NK-92 (cell line): ENCODE results near the gene EIF2S3B.
A peak's percentile ranks its signal among the peaks of the same experiment; 100 is the strongest.
"Not testable (repeated sequence)": the region's sequence is repeated elsewhere in the genome, so short reads cannot be mapped to it uniquely, and the experiment has no call there.

Experiments used
- DNase-seq: peaks from one replicate; lab custom pipeline; 2025; ENCODE audit not compliant: unreplicated experiment; lab: John Stamatoyannopoulos, UW

EIF2S3B gene

DNA sequence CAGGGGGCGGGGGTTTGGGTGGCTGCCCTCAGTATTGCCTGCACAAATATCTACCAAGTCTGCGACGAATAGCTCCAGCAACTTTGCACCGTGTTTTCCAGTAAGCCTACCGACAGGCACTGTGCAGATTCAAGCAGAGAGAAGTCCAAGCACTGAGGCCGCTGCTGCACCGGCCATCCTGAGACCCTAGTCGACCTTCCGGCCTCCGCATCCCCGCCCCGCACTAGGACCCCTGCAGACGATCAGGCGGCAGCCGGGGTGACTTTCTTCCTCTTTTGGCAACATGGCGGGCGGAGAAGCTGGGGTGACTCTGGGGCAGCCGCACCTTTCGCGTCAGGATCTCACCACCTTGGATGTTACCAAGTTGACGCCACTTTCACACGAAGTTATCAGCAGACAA, at the start of gene EIF2S3B:
TSS of gene EIF2S3B (plus strand) at position 271 of the 400 bp plus-strand sequence. CDS start at position 284, 13 bp downstream.
- DNase-seq: no peak

DNA sequence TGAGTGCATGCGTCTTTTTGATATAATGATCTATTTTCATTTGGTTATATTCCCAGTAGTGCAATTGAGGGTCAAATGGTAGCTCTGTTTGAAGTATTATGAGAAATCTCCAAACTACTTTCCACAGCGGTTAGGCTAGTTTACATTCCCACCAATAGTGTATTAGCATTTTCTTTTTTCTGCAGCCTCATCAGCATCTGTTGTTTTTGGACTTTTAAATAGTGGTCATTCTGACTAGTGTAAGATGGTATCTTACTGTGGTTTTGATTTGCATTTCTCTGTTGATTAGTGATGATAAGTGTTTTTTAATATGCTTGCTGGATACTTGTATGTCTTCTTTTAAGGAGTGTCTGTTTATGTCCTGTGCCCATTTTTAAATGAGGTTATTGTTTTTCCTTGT, 48.8 kb upstream of the EIF2S3B start:
- DNase-seq: no peak

DNA sequence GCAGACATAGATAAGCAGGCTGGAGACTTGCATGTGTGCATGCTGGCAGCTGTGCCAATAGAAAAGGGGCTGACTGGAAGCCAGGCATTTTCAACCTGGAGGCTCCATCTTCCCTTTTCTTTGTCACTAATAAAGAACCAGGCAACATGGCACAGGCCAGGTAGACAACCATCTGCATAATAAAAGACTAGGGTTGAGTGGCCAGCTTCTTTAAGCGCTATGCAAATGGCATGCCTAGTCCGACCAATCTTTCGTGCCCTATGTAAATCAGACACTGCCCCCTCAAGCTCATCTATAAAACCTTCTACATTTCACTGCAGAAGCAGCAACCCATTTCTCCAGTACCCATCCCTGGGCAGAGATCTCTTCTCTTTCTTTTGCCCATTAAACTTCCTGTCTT, 47.9 kb upstream of the EIF2S3B start:
- DNase-seq: no peak

DNA sequence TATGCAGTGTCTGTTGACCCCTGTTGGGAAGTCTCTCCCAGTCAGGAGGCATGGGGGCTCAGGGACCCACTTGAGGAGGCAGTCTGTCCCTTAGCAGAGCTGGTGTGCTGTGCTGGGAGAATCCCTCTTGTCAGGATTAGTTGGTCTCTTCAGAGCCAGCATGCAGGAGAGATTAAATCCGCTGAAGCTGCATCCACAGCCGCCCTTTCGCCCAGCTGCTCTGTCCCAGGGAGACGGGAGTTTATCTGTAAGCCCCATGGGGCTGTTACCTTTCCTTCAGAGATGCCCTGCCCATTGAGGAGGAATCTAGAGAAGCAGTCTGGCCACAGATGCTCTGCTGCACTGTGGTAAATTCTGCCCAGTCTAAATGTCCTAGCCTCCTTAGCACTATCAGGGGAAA, 39.4 kb upstream of the EIF2S3B start:
- DNase-seq: no peak

DNA sequence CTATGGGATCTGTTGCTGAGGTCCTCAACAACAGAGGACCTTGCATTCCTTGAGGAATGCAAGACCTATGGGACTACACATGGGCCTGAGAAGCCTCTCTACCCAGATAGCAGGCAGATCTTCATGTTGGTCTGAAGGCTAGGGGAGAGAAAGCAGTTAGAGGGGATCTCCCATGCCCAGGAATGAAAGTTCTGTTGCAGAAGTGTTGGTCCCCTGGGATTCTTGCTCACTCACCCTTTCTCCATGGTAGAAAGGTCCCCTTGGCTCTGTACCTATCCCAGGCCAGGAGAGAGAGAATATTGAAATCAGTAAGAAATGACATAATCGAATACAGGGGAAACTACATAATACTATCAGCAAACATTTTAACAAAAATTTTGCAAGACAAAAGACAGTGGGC, 36.0 kb upstream of the EIF2S3B start:
- no peak for DNase-seq

DNA sequence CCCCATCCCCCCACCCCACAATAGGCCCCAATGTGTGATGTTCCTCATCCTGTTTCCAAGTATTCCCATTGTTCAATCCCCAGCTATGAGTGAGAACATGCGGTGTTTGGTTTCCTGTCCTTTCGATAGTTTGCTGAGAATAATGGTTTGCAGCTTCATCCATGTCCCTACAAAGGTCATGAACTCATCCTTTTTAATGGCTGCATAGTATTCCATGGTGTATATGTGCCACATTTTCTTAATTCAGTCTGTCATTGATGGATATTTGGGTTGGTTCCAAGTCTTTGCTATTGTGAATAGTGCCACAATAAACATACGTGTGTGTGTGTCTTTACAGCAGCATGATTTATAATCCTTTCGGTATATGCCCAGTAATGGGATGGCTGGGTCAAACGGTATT, 32.9 kb upstream of the EIF2S3B start:
- DNase-seq: not testable (repeated sequence)

DNA sequence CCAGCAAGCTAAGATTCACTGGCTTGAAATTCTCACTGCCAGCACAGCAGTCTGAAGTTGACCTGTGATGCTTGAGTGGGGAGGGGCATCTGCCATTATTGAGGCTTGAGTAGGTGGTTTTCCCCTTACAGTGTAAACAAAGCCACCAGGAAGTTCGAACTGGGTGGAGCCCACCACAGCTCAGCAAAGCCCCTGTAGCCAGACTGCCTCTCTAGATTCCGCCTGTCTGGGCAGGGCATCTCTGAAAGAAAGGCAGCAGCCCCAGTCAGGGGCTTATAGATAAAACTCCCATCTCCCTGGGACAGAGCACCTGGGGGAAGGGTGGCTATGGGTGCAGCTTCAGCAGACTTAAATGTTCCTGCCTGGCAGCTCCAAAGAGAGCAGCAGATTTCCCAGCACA, 23.8 kb upstream of the EIF2S3B start:
- DNase-seq: not testable (repeated sequence)

DNA sequence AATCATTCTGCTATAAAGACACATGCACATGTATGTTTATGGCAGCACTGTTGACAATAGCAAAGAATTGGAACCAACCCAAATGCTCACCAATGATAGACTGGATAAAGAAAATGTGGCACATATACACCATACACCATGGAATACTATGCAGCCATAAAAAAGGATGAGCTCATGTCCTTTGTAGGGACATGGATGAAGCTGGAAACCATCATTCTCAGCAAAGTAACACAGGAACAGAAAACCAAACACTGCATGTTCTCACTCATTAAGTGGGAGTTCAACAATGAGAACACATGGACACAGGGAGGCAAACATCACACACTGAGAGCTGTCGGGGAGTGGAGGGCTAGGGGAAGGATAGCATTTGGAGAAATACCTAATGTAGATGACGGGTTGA, 18.4 kb upstream of the EIF2S3B start:
- DNase-seq: not testable (repeated sequence)

DNA sequence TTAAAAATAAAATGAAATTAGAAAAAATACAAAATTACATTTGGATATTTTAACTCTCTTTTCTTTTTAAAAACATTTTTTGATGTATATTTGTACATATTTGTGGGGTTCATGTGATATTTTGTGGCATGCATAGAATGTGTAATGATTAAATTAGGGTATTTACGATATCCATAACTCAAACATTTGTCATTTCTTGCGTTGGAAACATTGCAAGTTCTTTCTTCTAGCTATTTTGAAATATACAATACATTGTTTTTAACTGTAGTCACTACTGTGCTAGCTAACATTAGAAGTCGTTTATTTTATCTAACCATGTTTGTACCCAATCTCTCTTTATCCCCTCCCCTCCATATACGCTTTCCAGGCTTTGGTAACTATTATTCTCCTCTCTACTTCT, 13.9 kb upstream of the EIF2S3B start:
- no peak for DNase-seq

DNA sequence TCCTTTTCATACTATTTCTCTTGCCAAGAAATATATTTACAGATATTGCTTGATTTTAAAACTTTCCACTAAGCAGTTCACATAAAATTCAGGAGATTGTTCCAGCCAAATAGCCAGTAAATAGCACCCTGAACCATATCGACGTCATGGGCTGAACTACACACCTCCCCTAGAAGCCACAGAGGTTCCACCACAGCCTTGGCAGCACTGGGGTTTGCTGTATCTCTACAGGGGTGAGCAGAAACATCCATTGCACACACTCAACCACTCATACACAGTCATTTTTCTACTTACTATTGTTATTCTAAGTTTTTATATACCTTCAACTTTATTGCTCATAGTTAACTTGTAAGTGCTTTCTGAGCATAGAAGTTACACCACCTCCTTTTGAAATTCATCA, 8.1 kb upstream of the EIF2S3B start:
- peak; percentile 5 for DNase-seq

DNA sequence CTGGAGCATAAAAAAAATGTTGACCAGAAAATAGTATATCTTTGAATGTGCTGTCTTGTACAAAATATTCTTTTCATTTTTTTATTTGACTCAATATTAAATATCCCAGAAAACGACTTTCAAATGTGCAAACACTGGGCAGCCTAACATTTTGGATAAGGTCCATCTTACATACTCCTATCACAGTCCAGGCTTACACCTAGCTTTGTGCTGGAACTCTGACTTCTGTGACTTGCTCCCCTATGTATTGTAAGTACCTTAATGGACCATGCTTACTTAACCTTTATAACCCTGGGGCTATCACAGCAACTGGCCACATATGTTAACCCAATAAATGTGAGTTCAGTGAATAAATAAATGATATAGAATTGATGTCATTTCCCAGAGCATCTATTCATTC, 7.6 kb upstream of the EIF2S3B start:
- no peak for DNase-seq

DNA sequence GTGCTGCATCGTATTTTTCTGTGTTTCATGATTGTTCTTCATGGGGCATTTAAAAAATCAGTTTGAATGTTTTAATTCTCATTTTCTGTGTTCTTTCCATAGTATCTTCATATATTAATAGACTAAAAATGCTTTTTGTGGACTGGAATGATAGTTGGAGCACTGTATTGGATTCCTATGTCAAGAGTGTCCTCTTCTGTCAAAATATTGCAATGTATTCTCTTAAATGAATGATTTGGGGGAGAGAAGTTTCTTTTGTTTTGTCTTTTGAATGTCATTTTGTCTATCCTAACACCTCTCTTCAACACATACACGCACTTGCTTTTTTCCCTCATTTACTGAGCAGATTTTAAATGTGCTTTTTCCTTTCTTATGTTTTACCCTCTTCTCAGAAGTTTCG, 4.7 kb upstream of the EIF2S3B start:
- DNase-seq: no peak

DNA sequence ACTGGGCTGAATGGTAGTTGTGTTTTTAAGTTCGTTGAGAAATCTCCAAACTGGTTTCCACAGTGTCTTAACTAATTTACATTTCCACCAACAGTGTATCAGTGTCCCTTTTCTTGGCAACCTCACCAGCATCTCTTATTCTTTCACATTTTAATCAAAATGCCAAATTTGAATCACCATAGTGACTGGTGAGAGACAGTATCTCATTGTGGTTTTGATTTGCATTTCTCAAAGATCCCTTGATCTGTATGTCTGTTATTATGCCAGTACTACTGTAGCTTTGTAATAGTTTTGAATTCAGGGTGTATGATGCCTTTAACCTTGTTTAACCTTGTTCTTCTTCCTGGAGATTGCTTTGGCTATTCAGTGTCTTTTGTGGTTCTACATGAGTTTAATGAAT, 2.2 kb upstream of the EIF2S3B start:
- no peak for DNase-seq

DNA sequence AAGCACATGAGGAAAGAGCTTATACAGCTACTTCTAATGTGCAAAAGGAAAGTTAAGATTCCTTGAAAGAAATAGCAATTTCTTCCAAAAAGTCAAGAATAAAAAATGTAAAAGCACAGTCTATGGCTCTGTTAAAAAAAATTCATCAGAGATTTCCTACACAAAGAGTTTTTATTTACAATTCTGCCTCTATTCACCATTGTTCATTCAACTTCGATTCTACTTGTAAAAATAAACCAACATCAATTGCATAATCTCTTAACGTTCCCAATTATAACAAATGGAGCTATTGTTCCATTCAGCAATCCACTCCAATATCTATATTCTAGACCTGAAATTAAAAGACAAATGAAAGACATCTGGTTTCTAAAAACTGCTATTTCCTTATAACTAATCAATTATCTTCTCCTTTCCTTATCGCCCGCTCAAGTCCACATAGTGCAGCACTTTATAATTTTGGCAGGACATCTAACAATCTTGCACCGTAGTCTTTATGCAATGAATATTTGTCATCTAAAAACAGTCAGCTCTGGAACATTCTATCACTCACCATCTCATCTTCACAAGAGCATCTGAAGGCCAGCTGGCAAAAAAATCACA, 6.2 kb downstream of the EIF2S3B start:
- DNase-seq: no peak

DNA sequence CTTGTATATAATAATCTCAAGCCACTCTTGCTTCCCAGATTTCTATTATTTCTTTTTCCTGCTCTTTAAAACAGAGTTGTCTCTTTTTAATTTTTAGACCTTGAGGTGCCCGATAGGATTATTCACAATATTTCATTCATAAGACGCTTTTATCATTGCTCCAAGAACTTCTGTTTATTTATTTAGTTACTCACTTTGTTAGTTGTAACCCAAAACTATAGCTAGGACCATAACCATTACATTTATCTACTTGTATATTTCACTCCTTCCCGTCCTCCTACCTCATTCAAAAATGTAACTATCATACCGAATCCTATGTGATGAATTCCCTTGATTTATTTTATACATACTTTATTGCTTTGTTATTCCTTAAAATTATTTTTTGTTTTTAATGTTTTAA, 7.1 kb downstream of the EIF2S3B start:
- no peak for DNase-seq

DNA sequence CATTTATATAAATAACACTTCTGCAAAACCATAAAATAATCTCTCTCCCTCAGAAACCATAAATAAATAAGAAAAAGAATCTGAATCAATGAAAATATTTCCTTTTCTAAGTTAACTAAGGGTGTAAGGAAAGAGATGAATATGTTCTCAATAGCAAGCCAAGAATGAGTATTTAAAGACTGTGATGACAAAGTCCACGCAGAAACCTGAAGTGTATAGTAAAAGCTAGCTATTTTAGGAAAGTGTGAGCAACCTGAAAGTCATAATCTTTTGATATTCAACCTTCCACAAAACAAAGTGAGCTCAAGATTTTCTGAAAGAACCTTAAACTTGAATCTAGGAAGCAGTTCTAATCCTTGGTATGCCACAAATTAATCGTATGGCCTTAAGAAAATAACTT, 15.9 kb downstream of the EIF2S3B start:
- no peak for DNase-seq

DNA sequence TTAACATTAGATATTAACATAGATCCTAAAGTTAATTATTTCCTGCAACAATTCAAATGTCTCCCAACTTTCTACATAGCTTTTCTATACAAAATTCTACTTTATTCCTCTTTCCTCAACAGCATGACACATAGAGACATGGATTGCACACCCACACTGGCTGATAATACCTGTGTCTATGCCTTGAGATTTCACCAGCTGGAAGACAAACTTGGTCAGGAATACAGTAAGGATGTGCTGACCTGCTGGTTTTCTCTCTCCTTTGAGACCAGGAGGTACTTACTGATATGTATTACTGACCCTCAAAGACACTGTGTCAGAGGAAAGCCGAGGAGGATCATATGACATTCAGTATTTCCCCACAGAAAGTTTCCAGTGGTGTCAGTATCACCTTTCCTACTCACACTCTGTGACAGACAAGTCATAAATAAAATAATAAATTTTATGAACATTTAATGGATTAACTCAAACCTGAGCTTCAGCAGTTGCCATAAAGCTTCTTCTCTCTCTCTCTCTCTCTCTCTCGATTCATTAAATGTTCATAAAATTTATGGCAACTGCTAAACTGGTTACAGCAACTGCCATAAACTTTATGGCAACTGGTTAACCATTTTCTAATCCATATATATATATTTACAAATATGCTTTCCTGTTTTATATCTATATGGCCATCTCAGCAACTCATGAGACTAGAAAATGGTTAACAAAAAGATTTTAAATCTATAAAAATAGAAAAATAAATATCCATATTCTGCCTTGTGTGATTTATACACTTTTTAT, 22.7 kb downstream of the EIF2S3B start:
- no peak for DNase-seq

DNA sequence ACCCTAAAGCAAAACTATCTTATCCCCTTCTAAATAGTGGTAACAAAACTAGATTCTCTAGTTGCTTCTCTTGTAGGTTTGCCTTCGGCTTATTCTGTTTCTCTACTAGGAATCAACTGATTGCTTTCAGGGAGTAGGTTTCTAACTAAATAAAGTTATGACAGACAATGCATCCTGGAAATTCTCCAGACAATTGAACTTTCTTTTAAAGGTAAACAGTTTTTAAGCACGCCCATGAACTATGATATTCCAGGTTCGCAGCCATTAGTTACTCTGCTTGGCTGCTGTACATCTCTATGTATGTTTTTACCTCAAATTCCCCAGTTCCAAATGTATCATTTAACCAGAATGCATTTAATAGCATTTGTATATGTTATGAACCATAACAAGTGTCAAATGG, 23.9 kb downstream of the EIF2S3B start:
- no peak for DNase-seq

DNA sequence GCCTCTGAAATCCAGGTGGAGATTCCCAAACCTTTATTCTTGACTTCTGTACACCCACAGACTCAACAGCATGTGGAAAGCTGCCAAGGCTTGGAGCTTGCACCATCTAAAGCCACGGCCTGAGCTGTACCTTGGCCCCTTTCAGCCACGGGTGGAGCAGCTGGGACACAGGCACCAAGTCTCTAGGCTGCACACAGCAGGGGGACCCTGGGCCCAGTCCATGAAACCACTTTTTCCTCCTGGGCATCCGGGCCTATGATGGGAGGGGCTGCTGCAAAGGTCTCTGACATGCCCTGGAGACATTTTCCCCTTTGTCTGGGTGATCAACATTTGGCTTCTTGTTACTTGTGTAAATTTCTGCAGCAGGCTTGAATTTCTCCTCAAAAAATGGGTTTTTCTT, 32.0 kb downstream of the EIF2S3B start:
- DNase-seq: no peak

DNA sequence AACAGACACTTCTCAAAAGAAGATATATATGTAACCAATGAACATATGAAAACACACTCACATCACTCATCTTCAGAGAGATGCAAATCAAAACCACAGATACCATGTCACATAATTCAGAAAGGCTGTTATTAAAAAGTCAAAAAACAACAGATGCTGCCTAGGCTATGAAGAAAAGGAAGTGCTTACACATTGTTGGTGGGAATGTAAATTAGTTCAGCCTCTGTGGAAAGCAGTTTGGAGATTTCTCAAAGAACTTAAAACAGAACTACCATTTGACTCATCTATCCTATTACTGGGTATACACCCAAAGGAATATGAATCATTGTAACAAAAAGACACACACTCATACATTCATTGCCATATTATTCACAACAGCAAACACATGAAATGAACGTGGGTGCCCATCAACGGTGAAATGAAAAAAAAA, 35.1 kb downstream of the EIF2S3B start:
- DNase-seq: no peak

DNA sequence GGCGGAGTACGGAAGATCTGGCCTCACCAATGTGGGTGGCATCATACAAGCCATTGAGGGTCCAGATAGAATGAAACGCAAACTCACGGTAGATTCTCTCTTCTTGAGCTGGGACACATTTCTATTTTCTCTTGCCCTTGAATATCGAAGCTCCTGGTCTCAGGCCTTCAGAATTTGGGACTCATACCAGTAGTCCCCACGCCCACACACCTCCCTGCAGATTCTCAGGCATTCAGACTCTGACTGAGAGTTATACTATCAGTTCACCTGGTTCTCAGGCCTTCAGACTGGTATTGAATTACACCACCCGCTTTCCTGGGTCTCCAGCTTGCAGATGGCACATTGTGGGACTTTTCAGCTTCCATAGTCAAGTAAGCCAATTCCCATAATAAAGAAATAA, 37.8 kb downstream of the EIF2S3B start:
- DNase-seq: no peak

DNA sequence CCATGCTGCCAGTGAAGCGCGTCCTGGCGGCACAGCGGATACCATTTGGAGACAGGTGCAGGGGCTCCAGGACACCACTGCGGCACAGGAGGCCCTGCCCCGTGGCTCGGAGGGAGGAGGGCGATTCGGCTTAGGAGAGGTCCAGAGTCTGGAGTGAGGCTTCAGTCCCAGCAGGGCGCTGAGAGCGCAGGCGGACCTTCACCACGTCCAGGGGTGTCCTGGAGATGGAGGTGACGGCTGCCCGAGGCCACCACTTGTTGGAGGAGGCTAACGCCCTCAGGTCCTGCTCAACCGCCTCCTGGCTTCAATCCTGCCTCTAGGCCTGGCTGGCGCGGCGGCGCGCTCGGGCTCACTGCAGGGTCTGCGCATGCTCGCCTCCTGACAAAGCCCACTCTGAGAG, 45.7 kb downstream of the EIF2S3B start:
- DNase-seq: no peak

DNA sequence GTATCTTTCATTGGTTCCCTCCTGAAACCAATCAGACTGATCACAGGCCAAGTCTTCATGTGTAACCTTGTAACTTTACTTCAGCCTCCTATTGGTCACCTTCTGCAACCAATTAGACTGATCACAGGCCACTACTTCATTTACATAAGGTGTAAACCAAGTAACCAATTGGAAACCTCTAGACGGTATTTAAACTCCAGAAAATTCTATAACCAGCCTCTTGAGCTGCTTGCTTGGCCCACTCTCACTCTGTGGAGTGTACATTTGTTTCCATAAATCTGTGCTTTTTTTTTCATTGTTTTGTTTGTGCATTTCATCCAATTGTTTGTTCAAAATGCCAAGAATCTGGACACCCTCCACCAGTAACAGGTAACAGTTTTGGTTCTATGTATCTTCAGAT, 47.5 kb downstream of the EIF2S3B start:
- no peak for DNase-seq
